Activated gamma-delta T cell (primary cell): ENCODE data around the gene KRTAP10-12.
"Not testable (repeated sequence)": the region's sequence is repeated elsewhere in the genome, so short reads cannot be mapped to it uniquely, and the experiment has no call there.

Experiments
- DNase-seq: peaks from one replicate; lab custom pipeline; 2025; lab: John Stamatoyannopoulos, UW

KRTAP10-12 gene

DNA sequence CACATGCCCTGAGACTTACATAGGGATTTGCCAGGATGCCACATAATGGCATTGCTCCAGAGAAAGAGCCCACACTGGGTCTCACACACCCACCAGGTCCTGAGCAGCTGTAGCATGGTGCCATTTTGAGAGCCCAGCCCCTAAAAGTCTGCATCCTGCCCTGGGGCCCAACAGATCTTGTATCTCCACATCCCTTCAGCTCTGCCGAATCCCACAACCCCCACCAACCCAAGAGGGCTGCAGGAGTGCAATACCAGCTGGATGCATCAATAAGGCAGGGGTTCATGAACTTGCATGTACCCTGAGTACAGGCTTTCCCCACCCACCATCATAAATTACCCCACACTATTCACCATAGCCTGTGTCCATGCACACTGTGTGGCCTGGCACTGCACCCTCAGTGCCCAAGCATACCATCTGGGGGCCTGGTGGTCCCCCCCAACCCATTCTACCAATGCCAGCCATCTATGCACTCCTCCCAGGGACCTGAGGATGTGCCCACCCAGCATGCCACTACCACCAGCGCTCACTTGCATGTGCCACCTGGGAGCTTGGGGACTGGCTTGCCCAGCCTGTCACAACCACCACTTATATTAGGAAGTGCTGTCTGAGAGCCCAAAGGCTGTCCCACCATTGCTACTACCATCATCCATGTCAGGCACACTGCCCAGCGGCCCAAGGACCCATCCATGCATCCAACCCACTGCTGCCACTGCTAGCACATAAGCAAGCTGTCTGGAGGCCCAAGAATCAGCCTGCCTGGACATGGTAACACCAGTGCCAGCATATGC, 26.1 kb upstream of the KRTAP10-12 start:
- DNase-seq = no peak

DNA sequence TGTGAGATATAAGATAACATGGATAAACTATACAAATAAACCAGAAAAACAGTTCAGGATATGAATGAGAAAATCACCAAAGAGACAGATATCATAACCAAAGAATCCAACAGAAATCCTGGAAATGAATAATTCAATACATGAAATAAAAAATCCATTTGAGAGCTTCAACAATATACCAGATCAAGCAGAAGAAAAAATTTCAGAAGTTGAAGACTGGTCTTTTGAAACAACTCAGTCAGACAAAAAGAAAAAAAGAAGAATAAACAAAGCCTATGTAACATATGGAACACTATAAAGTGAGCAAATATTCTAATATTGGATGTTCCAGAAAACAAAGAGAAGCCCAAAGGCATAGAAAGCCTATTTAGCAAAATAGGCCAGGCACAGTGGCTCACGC, 25.1 kb upstream of the KRTAP10-12 start:
- DNase-seq = no peak

DNA sequence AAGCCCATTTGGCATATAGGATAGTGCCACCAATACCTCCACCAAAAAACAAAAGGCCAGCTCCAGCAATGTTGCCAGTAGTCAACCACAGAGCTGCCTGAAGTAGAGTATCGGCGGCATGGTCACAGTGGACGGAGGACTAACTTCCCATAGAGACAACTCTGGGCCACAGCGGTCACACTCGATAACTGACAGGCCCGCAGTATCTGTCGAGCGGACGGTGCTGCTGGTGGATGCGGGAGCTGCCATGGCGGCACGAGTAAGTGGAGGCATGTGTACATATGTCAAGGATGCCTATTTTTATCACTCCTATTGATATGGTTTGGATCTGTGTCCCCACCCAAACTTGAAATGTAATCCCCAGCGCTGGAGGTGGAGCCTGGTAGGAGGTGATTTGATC, 19.1 kb upstream of the KRTAP10-12 start:
- no peak for DNase-seq

DNA sequence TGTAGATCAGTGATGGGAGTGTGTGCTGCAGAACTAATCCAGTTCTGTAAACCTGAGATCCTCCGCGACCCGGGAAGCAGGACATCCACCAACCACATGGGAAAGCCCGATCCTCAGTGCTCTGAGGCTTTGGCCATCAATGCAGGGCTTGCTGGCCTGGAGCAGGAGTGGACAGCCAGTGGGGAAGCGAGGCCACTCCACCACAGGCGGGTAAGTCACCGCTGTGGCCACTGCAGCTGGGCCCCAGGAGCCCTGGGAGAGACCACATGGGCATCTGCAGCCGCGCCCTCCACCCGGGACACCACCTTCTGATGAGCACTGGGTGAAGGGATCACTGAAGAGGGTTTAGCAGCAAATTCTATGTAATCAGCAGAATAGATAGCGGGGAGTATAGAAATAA, 15.8 kb upstream of the KRTAP10-12 start:
- DNase-seq = no peak

DNA sequence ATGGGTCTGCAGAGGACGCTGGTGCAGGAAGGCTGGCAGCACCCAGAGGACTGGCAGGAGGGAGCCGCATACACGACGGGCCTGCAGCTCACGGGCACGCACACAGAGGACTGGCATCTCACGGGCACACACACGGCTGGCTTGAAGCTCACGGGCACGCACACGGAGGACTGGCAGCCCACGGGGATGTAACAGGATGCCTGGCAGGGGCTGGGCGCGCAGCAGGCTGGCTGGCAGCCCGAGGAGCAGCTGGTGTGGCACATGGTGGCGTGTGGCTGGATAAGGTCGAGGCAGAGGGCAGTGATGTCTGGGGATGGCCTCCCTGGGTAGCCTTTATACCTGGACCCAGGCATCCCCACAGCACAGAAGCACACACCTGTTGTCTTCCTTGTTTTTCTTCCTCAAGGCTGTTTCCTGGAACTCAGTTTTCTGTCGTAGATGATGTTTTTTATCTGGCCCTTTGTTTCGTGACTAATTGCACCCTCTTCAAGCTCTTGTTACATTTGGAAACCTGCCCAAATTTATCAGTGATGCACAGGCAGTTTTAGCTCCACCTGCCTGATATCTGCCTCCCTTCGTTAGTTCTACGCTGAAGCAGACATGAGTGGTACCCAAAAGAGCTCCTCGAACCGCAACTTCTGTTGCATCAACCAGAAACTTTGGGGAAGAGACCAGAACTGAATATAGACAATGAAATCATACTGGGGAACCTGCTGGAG, 15.0 kb upstream of the KRTAP10-12 start, which contains the start of gene KRTAP12-1:
Gene KRTAP12-1, minus strand, starts transcription at position 303 of the 719 bp plus-strand sequence. Its CDS starts 40 bp downstream, at position 263.
- no peak for DNase-seq

DNA sequence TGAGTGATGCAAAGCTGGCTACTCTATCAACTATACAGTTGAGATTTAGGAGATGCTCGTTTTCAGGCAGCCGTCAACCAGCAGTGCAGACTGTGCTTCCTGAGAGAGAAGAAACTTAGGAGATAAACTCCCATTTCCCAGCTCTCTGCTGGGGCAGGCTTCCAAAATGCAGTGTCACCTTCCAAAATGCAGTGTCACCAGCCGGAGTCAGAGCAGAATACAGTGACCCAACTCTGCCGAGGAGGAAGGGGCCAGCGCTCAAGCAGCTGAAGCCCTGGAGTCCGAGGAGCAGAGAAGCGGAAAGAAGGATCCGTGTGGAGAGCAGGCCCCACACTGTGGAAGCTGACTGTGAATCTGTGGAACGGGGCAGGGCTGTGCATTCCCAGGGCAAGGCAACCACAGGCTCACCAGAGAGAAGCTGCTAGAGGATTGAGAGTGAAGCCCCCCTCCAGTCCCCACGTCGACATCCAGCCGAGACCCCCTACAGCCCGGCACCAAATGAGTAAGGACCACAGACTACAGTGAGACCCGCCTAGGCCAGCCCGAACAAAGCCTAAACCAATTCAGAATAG, 14.3 kb upstream of the KRTAP10-12 start:
- DNase-seq = no peak

DNA sequence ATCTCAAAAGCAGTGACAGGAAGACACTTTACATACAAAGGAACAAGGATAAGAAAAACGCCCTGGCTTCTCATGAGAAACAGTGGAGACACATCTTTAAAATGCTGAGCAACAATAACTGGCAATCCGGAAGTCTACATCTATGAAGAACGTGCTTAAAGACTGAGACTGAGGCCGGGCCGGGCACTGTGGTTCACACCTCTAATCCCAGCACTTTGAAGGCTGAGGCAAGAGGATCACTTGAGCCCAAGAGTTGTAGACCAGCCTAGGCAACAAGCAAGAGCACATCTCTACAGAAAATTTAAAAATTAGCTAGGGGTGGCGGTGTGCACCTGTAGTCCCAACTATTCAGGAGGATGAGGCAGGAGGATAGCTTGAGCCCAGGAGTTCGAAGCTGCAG, 12.9 kb upstream of the KRTAP10-12 start:
- no peak for DNase-seq

DNA sequence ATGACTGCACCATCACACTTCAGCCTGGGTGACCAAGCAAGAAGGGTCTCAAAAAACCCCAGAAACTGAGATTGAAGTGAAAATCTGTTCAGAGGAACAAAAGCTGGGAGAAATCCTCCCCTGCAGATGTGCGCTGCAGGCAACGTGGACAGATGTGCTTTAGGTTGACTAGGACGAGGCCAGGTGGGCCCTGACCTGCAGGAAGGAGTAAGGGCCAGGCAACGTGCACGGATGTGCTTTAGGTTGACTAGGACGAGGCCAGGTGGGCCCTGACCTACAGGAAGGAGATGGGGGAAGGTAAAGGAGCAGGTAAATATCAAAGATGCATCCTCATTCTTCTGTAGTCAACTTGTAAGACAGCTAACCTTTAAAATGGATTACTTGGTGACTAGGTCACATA, 12.5 kb upstream of the KRTAP10-12 start:
- no peak for DNase-seq

DNA sequence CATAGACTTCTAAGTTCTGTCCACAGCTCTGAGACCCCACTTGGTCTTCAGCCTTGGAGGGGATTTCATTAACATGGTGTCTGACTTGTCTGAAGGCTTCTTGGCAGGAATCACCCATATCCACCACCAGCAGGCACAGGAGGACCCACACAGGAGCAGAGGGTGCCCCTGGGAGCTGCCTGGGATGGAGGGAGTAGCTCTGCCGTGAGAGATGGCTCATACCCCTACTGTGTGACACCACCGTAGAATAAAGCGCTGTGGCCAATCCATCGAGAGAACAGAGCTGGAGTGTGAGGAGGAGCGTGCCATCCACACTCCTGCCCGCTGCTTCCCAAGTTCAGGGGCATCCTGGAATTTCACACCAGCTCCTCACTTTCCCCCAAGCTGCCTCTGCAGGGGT, 11.9 kb upstream of the KRTAP10-12 start:
- not testable (repeated sequence) for DNase-seq

DNA sequence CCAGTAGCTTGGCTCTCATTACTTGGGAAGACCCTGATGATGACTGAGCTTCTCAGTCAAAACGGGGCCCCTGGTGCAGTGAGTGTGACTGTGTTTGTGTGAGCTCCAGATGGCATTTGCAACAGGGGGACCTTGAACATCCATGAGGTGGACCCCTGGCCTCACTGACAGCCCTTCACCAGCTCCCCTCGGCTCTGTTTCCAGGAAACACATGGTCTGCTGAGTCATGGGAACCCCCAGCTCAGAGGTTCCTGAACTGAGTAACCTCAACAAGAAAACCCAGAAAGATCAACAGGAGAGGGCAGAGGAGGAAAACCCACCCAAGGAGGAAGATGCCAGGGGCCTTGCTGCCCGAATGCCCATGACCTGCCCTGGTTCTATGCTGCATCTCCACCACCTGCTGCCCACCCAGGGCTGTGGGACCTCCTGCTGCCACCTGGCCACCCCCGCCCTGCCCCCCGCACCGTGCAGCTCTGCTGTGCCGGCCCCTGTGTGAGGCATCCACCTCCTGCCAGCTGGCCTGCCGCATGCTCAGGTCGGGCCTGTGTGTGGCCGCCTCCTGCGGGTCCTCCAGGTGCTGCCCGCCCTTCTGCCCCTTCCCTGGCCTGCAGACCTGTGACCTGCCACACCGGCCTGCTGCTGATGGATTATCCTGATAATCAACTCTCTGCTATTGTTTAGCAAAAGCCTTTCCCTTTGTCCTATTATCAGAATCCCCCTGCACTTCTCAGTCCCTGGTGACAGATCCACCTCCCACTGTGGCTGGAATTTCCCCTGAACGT, 10.8 kb upstream of the KRTAP10-12 start:
- no peak for DNase-seq

DNA sequence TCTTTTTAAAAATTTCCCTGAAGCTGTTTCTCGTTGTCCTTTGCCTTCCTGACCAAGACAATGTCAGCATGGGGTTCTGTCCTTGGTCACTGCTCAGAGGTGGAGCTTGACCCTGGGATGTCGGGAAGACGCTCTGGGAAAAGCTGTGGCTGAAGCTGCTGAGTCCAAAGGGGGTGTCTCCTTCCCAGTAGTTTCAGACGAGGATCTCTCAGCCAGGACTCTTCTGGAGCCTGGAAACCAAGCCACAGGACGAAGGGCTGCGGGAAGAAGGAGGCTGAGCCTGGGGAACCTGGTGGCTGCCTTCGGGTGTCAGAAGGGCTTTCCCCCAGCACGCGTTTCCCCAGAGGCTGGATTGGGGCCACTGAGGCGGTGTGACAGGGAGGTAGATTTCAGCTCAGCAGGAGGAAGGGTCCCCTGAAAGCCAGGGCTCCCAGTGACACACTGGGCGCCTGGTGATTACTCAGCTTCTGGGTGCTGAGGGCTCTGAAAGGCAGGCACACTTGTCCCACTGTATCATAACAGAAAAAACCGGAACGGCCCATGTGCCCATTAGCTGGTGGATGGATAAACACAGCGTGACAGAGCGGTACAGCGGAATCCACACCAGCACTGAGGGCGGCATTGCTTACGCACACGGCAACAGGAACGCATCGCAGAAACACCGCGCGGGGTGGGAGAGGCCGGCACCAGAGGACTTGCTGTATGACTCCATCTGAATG, 10.0 kb upstream of the KRTAP10-12 start:
- no peak for DNase-seq

DNA sequence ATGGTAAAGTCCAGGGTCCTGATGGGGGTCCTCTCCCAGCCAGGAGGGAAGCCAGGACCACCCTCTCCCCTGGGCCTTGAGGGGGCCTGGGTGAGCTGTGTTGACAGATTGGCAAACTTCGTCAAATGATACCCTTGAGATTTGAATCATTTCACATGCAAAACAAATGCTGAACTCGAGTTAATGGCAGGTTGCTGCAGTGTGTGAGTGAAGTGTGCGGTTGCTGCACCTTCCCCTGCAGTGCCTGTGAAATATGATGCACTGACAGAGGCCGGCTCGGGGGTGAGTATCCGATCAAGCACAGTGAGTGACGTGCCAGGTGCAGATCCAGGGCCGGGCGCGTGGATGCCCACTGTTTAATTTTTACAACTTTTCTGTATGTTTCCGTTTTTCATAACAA, 9.3 kb upstream of the KRTAP10-12 start:
- DNase-seq = no peak

DNA sequence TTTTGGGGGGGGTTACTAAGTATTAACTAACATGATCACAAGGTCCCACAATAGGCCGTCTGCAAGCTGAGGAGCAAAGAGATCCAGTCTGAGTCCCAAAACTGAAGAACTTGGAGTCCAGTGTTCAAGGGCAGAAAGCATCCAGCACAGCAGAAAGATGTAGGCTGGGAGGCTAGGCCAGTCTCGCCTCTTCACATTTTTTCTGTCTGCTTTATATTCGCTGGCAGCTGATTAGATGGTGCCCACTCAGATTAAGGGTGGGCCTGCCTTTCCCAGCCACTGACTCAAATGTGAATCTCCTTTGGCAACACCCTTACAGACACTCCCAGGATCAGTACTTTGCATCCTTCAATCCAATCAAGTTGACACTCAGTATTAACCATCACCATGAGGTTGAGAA, 7.2 kb upstream of the KRTAP10-12 start:
- DNase-seq = not testable (repeated sequence)

DNA sequence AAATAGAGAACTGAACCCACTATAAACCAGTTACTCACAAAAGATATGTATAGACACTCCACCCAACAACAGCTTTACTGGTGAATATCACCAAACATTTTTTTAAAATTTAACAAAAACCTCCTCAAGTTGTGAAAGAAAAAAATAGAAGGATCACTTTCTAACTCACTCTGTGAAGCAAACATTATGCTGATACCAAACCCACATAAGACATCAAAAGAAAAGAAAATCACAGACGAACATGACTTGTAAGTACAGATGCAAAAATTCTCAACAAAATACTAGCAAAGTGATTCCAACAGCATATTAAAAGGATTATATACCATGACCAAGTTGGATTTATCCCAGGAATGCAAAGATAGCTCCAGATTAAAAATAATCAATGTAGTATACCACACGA, 5.3 kb upstream of the KRTAP10-12 start:
- no peak for DNase-seq

DNA sequence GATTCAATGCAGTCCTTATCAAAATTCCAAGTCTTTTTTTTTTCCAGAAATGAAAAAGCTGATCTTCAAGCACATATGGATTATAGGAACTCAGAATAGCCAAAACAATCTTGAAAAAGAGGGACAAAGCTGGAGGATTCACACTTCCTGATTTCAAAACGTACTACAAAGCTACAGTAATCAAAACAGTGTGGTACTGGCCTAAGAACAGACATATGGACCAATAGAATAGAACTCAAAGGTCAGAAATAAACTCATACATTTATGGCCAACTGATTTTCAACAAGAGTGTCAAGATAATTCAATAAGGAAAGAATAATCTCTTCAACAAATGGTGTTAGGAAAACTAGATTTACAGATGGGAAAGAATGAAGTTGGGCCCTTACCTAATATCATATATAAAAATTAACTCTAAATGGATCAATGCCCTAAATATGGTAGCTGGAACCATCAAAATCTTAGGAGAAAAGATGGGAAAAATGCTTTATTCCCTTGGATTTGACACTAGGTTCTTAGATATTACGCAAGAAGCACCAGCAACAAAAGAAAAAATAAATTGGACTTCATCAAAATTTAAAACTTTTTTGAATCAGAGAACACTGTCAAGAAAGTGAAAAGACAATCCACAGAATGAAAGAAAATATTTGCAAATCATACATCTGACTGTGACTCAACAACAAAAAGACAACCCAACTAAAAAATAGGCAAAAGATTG, 4.0 kb upstream of the KRTAP10-12 start:
- no peak for DNase-seq

DNA sequence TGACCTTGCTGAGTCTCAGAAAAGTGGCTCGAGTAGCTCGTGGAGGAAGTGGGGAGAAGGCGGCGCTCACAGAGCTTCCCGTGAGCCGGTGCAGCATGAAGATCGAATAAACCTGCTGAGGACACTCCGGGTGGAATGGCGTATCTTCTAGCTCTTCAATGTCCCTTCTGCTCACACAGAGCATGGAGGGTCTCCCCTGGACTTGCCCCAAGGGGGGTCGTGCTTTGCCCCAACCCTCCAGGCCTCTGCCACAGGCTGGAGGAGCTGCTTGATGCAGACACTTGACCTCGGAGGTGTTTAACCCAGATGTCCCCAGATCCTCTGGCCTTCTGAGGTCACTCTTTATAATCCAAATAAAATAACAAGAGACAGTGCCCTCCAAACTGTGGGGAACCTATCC, 2.2 kb upstream of the KRTAP10-12 start:
- no peak for DNase-seq

DNA sequence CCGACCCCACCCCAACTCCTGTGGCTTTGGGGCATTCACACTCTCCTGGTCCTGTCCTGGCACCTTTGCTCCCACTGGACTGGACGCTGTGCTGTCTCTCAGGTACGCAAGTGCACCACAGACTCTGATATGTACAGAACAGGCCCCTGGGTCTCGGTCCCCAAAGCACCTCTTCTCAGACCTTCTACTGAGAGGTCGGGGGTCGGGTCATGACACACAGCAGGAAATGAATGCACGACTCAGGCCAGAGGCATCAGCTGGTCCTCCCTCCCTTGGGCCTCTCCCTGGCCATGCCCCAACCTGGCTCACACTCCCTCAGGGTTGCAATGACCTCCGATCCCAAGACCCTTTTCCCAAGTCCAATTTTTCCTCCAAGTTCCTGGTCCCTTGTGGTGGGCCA, 1.8 kb upstream of the KRTAP10-12 start:
- no peak for DNase-seq

DNA sequence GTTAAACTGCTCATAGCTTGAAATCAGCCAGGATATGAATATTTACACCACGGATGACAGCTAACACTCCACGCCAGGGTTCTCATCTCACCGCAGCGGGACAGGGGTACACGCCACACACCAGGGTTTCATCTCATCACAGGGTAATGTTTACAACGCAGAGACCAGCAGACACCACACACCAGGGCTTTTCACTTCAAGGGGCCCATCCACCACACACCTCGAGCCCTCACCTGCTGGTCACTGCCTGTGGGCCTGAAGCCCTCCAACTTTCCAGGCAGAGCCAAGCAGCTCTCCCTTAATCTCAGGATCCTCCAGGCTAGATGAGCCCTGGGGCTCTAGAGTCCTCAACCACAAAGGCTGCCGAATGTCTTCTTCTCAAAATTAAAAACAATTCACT, 1.3 kb upstream of the KRTAP10-12 start:
- no peak for DNase-seq

DNA sequence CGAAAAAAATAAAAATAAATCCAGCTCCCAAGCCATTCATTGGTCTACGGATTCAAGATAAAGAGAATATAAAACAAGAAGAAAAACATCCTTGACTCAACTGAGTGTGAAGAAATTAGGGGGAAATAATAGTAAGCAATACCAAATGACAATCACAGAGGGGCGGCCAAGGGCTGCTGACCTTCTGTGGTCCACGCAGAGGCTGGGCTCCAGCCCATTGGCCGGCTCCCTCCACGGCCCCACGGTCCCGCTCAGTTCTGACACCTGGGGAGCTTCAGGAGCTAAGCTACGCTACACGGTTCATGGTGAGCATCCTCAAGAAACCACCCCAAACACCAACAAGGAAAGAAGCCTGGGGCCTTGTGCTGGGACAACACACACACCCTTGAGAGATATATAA, 400 bp upstream of the KRTAP10-12 start:
- no peak for DNase-seq

DNA sequence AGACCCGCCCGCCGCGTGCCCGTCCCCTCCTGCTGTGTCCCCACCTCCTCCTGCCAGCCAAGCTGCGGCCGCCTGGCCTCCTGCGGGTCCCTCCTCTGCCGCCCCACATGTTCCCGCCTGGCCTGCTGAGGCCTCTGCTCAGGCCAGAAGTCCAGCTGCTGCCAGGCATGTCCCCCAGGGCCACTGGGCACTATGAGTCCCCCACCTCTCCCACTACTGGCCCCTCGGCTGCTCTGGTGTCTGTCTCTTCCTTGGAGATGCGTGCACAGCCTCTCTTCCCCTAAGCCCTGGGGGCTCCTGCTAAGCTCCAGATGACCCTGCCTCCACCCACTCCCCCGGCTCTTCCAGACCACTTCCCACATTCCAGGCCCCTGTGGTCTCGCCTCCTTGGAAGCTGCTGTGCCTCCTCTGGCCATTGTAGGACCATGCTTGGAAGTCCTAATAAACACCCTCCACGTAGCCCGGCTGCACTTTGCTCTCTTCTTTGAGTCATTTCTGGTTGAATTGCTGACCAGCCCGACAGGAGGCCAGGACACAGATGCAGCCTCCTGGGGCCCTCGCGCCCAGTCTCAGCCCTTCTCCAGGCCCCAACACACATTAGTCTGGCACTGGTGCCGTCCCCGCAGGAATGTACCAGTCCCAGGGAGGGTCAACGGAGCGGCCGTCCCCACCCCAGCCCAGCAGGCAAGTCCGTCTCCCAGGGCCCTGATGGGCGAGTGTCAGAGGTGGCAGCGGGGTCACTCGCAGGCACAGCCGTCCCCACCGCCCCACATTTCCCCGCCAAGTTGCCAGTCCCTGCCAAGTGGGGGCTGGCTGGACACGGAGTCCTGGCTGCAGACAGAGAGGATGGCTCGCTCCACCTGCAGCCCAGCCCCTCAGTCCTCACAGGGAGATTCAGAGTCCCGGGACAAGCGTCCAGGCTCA, 1.1 kb downstream of the KRTAP10-12 start:
- DNase-seq = no peak
